Hepatocyte (in vitro differentiated cells): ENCODE data around the gene CGRRF1.

Source experiments
- CTCF ChIP-seq: fragments of 200-600 bp; sonication (generic); IDR thresholded peaks from 2 replicates; pipeline ENCODE4 v1.5.1; 2016; ENCODE audit warnings: antibody characterized with exemption, mild to moderate bottlenecking; ENCODE audit not compliant: poor library complexity
- EZH2 ChIP-seq: fragments of 200-600 bp; sonication (generic); IDR thresholded peaks from 2 replicates; pipeline ENCODE4 v1.6.1; 2016; ENCODE audit warnings: antibody characterized with exemption, mild to moderate bottlenecking, borderline replicate concordance

DNA sequence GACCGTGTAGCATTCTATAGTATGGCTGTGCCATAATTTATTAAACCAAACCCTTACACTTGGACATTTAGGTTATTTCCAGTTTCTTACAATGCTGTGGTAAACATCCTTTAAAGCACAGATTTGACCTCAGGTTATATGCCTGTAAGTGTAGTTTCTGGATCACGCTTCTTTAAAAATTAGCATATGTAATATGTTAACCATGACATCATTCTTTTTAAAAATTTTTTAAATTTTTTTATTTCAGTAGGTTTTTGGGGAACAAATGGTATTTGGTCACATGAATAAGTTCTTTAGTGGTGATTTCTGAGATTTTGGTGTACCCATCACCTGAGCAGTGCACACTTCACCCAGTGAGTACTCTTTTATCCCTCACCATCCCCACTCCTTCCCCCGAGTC is 75.5 kb downstream of the CGRRF1 start:
- TF ChIP-seq CTCF = no peak
- no peak for TF ChIP-seq EZH2
